GM04504 (cell line): ENCODE measurements around the gene ZNF738.
"Not testable (repeated sequence)": the region's sequence is repeated elsewhere in the genome, so short reads cannot be mapped to it uniquely, and the experiment has no call there.

ENCODE experiments used
- DNase-seq: peaks from one replicate; pipeline ENCODE4 v3.0.0-alpha.2; 2012; ENCODE audit warnings: low read depth

The ZNF738 gene

GRCh38 chr19:21358768-21359451 is at the start of gene ZNF738:
Gene ZNF738 (plus strand): TSS chr19:21359000. CDS start chr19:21359141, 141 bp downstream.
- DNase-seq = peak; percentile 92

- not testable (repeated sequence) for DNase-seq
Measured at GRCh38 chr19:21312807-21313206, 46.0 kb upstream of the ZNF738 start.

- DNase-seq = no peak
Measured at GRCh38 chr19:21314676-21315075, 44.1 kb upstream of the ZNF738 start.

- no peak for DNase-seq
Measured at GRCh38 chr19:21317821-21318220, 41.0 kb upstream of the ZNF738 start.

GRCh38 chr19:21321134-21321533 is 37.7 kb upstream of the ZNF738 start:
- no peak for DNase-seq

GRCh38 chr19:21321996-21322395 is 36.8 kb upstream of the ZNF738 start:
- no peak for DNase-seq

GRCh38 chr19:21322528-21322927 is 36.3 kb upstream of the ZNF738 start:
- DNase-seq = no peak

- no peak for DNase-seq
Measured at GRCh38 chr19:21323000-21323399, 35.8 kb upstream of the ZNF738 start.

GRCh38 chr19:21326169-21326568 is 32.6 kb upstream of the ZNF738 start:
- DNase-seq = no peak

GRCh38 chr19:21328406-21328805 is 30.4 kb upstream of the ZNF738 start:
- no peak for DNase-seq

GRCh38 chr19:21328885-21329605 is 29.8 kb upstream of the ZNF738 start, which contains the start of gene ZNF708:
Gene ZNF708 (minus strand): TSS chr19:21329410. CDS start chr19:21329212, 198 bp downstream.
- DNase-seq = peak; percentile 85

GRCh38 chr19:21335721-21336120 is 23.1 kb upstream of the ZNF738 start:
- DNase-seq = no peak

- not testable (repeated sequence) for DNase-seq
Measured at GRCh38 chr19:21344841-21345240, 14.0 kb upstream of the ZNF738 start.

GRCh38 chr19:21352830-21353229 is 6.0 kb upstream of the ZNF738 start:
- DNase-seq = no peak

GRCh38 chr19:21362291-21362690 is 3.5 kb downstream of the ZNF738 start:
- no peak for DNase-seq

GRCh38 chr19:21383980-21384582 is 25.3 kb downstream of the ZNF738 start:
- no peak for DNase-seq

- no peak for DNase-seq
Measured at GRCh38 chr19:21396121-21396520, 37.3 kb downstream of the ZNF738 start.

- DNase-seq = peak; percentile 94
Measured at GRCh38 chr19:21396893-21397572, 38.2 kb downstream of the ZNF738 start, which contains the start of gene ZNF493. Gene ZNF493 (plus strand): TSS chr19:21397133. CDS start chr19:21397238, 105 bp downstream.

GRCh38 chr19:21398851-21399250 is 40.1 kb downstream of the ZNF738 start:
- DNase-seq = no peak

- no peak for DNase-seq
Measured at GRCh38 chr19:21402303-21402985, 43.6 kb downstream of the ZNF738 start.

GRCh38 chr19:21410166-21410565 is 51.4 kb downstream of the ZNF738 start:
- DNase-seq = no peak

- no peak for DNase-seq
Measured at GRCh38 chr19:21422244-21422643, 63.4 kb downstream of the ZNF738 start.
